IMR-90 (cell line): Measurements from ENCODE around the gene ATP6V0C.

Source experiments
- CEBPB ChIP-seq: IDR thresholded peaks from 2 replicates; pipeline ENCODE4 v1.6.1; 2012; ENCODE audit warnings: low read depth, low read length, improper control_type of control experiment
- ELK1 ChIP-seq: fragments of 150-350 bp; IDR thresholded peaks from 2 replicates; pipeline ENCODE4 v1.6.1; 2016; ENCODE audit warnings: low read depth, mild to moderate bottlenecking, low read length, moderate library complexity, borderline replicate concordance
- MXI1 ChIP-seq: IDR thresholded peaks from 2 replicates; pipeline ENCODE4 v1.6.1; 2012; ENCODE audit warnings: low read depth, mild to moderate bottlenecking, low read length, moderate library complexity, borderline replicate concordance
- NFE2L2 ChIP-seq: fragments of 150-350 bp; IDR thresholded peaks from 2 replicates; pipeline ENCODE4 v1.6.1; 2016; ENCODE audit warnings: low read depth, mild to moderate bottlenecking, low read length
- POLR2A ChIP-seq: IDR thresholded peaks from 2 replicates; pipeline ENCODE4 v1.6.1; 2012; ENCODE audit warnings: mild to moderate bottlenecking, low read depth, low read length
- RAD21 ChIP-seq: IDR thresholded peaks from 2 replicates; pipeline ENCODE4 v1.6.1; 2012; ENCODE audit warnings: low read length, improper control_type of control experiment
- RCOR1 ChIP-seq: IDR thresholded peaks from 2 replicates; pipeline ENCODE4 v1.6.1; 2012; ENCODE audit warnings: mild to moderate bottlenecking, low read length, improper control_type of control experiment; ENCODE audit not compliant: insufficient replicate concordance
- SMC3 ChIP-seq: fragments of 150-350 bp; IDR thresholded peaks from 2 replicates; pipeline ENCODE4 v1.6.1; 2016; ENCODE audit warnings: low read depth, mild to moderate bottlenecking, antibody characterized with exemption, low read length, moderate library complexity
- TF ChIP-seq, protein P1 (sequence below): conservative IDR thresholded peaks from 2 replicates; pipeline ENCODE4 v1.5.1; 2012; ENCODE audit warnings: mild to moderate bottlenecking, low read depth, low read length, improper control_type of control experiment

DNA sequence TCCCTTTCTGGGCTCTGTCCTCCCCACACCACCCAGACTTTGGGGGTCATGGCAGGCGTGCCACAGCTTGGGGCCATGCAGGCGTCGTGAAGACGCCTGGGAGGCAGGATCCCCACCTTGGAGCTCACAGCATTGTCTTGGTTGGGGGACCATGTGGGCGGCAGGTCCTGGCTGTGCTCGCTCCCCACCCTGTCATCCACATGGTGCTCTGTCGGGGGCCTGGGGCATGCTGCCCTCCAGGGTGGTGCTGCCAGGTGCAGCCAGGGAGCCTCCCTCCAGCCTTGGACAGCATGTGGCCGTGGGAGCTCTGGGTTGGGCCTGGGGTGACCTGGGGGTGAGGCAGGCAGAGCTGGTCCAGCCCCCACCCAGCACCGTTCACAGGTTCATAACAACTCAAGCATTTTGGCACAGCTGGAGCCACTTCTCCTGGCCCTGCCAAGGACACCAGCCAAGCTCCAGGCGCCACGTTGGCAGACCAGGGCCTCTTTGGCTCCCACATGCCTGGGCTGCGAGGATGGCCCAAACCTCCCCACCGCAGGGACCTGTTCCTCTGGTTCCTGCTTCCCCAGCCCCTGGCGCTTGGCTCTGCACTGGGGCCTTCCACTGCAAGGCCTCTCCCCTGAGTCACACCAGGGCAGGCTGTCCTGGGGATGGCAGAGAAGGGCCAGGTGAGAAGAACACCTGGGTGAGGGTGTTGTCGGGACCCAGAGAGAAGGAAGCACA lies 15.1 kb upstream of the ATP6V0C start:
- TF ChIP-seq, protein P1, sequence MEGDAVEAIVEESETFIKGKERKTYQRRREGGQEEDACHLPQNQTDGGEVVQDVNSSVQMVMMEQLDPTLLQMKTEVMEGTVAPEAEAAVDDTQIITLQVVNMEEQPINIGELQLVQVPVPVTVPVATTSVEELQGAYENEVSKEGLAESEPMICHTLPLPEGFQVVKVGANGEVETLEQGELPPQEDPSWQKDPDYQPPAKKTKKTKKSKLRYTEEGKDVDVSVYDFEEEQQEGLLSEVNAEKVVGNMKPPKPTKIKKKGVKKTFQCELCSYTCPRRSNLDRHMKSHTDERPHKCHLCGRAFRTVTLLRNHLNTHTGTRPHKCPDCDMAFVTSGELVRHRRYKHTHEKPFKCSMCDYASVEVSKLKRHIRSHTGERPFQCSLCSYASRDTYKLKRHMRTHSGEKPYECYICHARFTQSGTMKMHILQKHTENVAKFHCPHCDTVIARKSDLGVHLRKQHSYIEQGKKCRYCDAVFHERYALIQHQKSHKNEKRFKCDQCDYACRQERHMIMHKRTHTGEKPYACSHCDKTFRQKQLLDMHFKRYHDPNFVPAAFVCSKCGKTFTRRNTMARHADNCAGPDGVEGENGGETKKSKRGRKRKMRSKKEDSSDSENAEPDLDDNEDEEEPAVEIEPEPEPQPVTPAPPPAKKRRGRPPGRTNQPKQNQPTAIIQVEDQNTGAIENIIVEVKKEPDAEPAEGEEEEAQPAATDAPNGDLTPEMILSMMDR: no peak
- TF ChIP-seq SMC3 (no peak), POLR2A (no peak), NFE2L2 (no peak), RAD21 (no peak), RCOR1 (no peak), CEBPB (no peak), ELK1 (no peak), MXI1 (no peak)
